GM12875 (cell line): ENCODE results near the gene FAM131A.

Experiments
- H3K4me3 ChIP-seq: one replicate; pipeline ENCODE4 v1.5.1; 2011; ENCODE audit warnings: low read depth, low read length, control low read depth
- CTCF ChIP-seq: IDR thresholded peaks from 2 replicates; pipeline ENCODE4 v1.5.1; 2011; ENCODE audit warnings: low read depth, mild to moderate bottlenecking, control low read depth, inconsistent platforms, low read length, moderate library complexity, borderline replicate concordance; ENCODE audit not compliant: insufficient read depth

FAM131A gene

GRCh38 chr3:184348057-184348382, 10.6 kb downstream of the FAM131A start:
- TF ChIP-seq CTCF = no peak
- H3K4me3 ChIP-seq = no peak overlapping the region

- no peak for TF ChIP-seq CTCF
- H3K4me3 ChIP-seq = no peak overlapping the region
Measured at GRCh38 chr3:184349563-184350470, 12.4 kb downstream of the FAM131A start.

- H3K4me3 ChIP-seq = no peak overlapping the region
- TF ChIP-seq CTCF = no peak
Measured at GRCh38 chr3:184350618-184351017, 13.2 kb downstream of the FAM131A start.

GRCh38 chr3:184351511-184352148, 14.2 kb downstream of the FAM131A start:
- TF ChIP-seq CTCF = no peak
- H3K4me3 ChIP-seq = no peak overlapping the region

GRCh38 chr3:184352149-184352785, 14.9 kb downstream of the FAM131A start:
- no peak overlapping the region for H3K4me3 ChIP-seq
- TF ChIP-seq CTCF = no peak

- no peak overlapping the region for H3K4me3 ChIP-seq
- TF ChIP-seq CTCF = no peak
Measured at GRCh38 chr3:184352897-184353545, 15.6 kb downstream of the FAM131A start.
